Measurements from ENCODE around the gene ERLIN1.

The ERLIN1 gene

GRCh38 chr10:100186253-100187212 lies 704 bp upstream of the ERLIN1 start:
- POLR2A ChIA-PET, result no interaction called here

GRCh38 chr10:100184840-100185239 lies 989 bp downstream of the ERLIN1 start:
- no peak for TF ChIP-seq CTCF (IDR thresholded peaks at IDR 0.05; ENCODE audit: insufficient read depth, low read length, missing control alignments)
- DNase-seq (ENCODE audit: low read depth, low spot score), result no peak

More at GRCh38 chr10:100186253-100187212, 704 bp upstream of the ERLIN1 start:
- H3K4me3 ChIP-seq (ENCODE audit: low read depth, low read length), result peak overlapping the region; percentile 89
- DNase-seq (ENCODE audit: low read depth, low spot score), result no peak
- CTCF ChIA-PET, result interaction anchor here (1.6 to 3.1 kb wide), 3 partner anchors 15 to 341 kb away, joined by 5 to 15 read pairs (median 9); no protein-coding TSS in a partner anchor
- no peak for TF ChIP-seq CTCF (IDR thresholded peaks at IDR 0.05; ENCODE audit: insufficient read depth, low read length, missing control alignments)

GRCh38 chr10:100184426-100184825 lies 1.4 kb downstream of the ERLIN1 start:
- ChIA-PET POLR2A (no interaction called here), CTCF (interaction anchor here (1.0 to 2.3 kb wide), 4 partner anchors 51 to 330 kb away, joined by 3 to 9 read pairs (median 4); partner anchors contain the start of gene DNMBP)
- no peak for DNase-seq (ENCODE audit: low read depth, low spot score)
- no peak for TF ChIP-seq CTCF (IDR thresholded peaks at IDR 0.05; ENCODE audit: insufficient read depth, low read length, missing control alignments)
- peak overlapping the region; percentile 89 for H3K4me3 ChIP-seq (ENCODE audit: low read depth, low read length)

More at GRCh38 chr10:100184840-100185239, 989 bp downstream of the ERLIN1 start:
- ChIA-PET CTCF (interaction anchor here (1.0 to 3.1 kb wide), 6 partner anchors 17 to 339 kb away, joined by 3 to 15 read pairs (median 6); partner anchors contain the start of gene DNMBP), POLR2A (no interaction called here)
- H3K4me3 ChIP-seq (ENCODE audit: low read depth, low read length), result peak overlapping the region; percentile 89

DNA sequence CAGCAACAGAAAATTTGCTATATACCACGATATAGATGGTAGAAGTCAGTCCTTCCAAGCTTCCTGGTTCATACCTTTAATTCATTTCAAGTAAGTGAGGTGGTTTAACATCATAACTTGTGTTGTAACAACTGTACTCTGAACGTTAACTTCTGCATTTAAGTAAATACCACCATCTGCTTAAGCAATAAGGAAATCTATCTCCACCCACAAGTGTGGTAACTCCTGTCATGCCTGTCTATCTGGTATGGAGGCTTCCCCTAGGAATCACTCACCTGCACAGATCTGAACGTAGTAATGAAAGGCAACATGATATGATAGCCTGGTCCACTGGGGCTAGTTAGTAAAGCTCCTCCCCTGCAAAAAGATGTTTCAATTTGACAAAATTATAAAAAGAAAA lies 2.3 kb downstream of the ERLIN1 start:
- H3K4me3 ChIP-seq (ENCODE audit: low read depth, low read length), result no peak overlapping the region
- POLR2A ChIA-PET, result no interaction called here
- CTCF ChIA-PET, result interaction anchor here (0.6 to 0.8 kb wide), 2 partner anchors 174 to 275 kb away, joined by 3 read pairs; partner anchors contain the start of gene DNMBP
- TF ChIP-seq CTCF (IDR thresholded peaks at IDR 0.05; ENCODE audit: insufficient read depth, low read length, missing control alignments), result no peak
- no peak for DNase-seq (ENCODE audit: low read depth, low spot score)

- no peak for TF ChIP-seq CTCF (IDR thresholded peaks at IDR 0.05; ENCODE audit: insufficient read depth, low read length, missing control alignments)
- CTCF ChIA-PET, result interaction anchor here (1.0 kb wide), 1 partner anchor 337 kb away, joined by 4 read pairs; no protein-coding TSS in a partner anchor
- H3K4me3 ChIP-seq (ENCODE audit: low read depth, low read length), result no peak overlapping the region
- DNase-seq (ENCODE audit: low read depth, low spot score), result no peak
- POLR2A ChIA-PET, result no interaction called here
These were observed 2.9 kb downstream of the ERLIN1 start for GRCh38 chr10:100182908-100183307.

DNA sequence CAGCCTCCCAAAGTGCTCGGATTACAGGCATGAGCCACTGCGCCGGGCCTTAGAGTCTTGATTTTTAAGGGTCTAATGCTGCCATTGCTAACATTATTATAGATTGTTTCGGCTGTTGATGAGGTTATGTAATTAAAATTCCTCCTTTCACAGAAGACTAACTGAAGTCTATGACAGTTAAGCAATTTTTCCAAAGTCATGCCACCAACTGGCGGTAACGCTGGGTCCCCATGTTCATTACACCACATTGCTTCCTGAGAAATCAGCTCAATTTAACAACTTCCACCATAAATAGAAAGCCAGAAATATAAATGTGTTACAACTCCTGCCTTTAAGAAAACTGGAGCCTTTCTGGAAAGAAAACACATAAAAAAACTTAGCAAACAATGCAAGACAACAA lies 3.5 kb downstream of the ERLIN1 start:
- POLR2A ChIA-PET, result no interaction called here
- H3K4me3 ChIP-seq (ENCODE audit: low read depth, low read length), result no peak overlapping the region
- DNase-seq (ENCODE audit: low read depth, low spot score), result no peak
- TF ChIP-seq CTCF (IDR thresholded peaks at IDR 0.05; ENCODE audit: insufficient read depth, low read length, missing control alignments), result no peak
- CTCF ChIA-PET, result interaction anchor here (1.0 kb wide), 1 partner anchor 336 kb away, joined by 4 read pairs; no protein-coding TSS in a partner anchor
